SK-N-SH treated with all-trans-retinoic acid at 6 μM for 48 hours (cell line): Measurements from ENCODE around the gene AGPAT3.

Experiments used
- ATAC-seq: fragments of 200-7000 bp; cut with Tn5 transposase; 3 replicates; pipeline ENCODE4 v1.9.1; 2020; ENCODE audit warnings: mild to moderate bottlenecking, moderate library complexity
- BACH2 ChIP-seq: fragments of 250-450 bp; sonication (Bioruptor Pico); IDR thresholded peaks from 2 replicates; pipeline ENCODE4 v1.9.0; 2021; ENCODE audit warnings: mild to moderate bottlenecking, borderline replicate concordance
- CSDC2 ChIP-seq: fragments of 250-450 bp; sonication (Bioruptor Pico); IDR thresholded peaks from 2 replicates; pipeline ENCODE4 v1.5.0; 2020; ENCODE audit warnings: mild to moderate bottlenecking, moderate library complexity
- ESRRG ChIP-seq: fragments of 250-450 bp; sonication (Bioruptor Pico); IDR thresholded peaks from 2 replicates; pipeline ENCODE4 v1.6.1; 2021; ENCODE audit warnings: mild to moderate bottlenecking
- GLIS3 ChIP-seq: fragments of 250-450 bp; sonication (Bioruptor Pico); IDR thresholded peaks from 2 replicates; pipeline ENCODE4 v1.5.0; 2020; ENCODE audit warnings: mild to moderate bottlenecking, moderate library complexity
- ISL1 ChIP-seq: fragments of 250-450 bp; sonication (Bioruptor Pico); IDR thresholded peaks from 2 replicates; pipeline ENCODE4 v2.1.2; 2022; ENCODE audit warnings: mild to moderate bottlenecking, moderate library complexity
- OSR1 ChIP-seq: fragments of 250-450 bp; sonication (Bioruptor Pico); IDR thresholded peaks from 2 replicates; pipeline ENCODE4 v1.8.0; 2022; ENCODE audit warnings: moderate library complexity, mild to moderate bottlenecking, inconsistent platforms
- PPARA ChIP-seq: fragments of 250-450 bp; sonication (Bioruptor Pico); IDR thresholded peaks from 2 replicates; pipeline ENCODE4 v1.5.0; 2020; ENCODE audit warnings: mild to moderate bottlenecking, borderline replicate concordance
- RARB ChIP-seq: fragments of 250-450 bp; sonication (Bioruptor Pico); IDR thresholded peaks from 2 replicates; pipeline ENCODE4 v1.8.0; 2021; ENCODE audit warnings: mild to moderate bottlenecking, moderate library complexity
- SNAI2 ChIP-seq: fragments of 250-450 bp; sonication (Bioruptor Pico); IDR thresholded peaks from 2 replicates; pipeline ENCODE4 v1.5.0; 2020; ENCODE audit warnings: mild to moderate bottlenecking, moderate library complexity
- TCF4 ChIP-seq: fragments of 250-450 bp; sonication (Bioruptor Pico); IDR thresholded peaks from 2 replicates; pipeline ENCODE4 v1.8.0; 2021; ENCODE audit warnings: mild to moderate bottlenecking, moderate library complexity, borderline replicate concordance
- TOX ChIP-seq: fragments of 250-450 bp; sonication (Bioruptor Pico); IDR thresholded peaks from 2 replicates; pipeline ENCODE4 v1.8.0; 2021; ENCODE audit warnings: mild to moderate bottlenecking, moderate library complexity, borderline replicate concordance
- ZC3H10 ChIP-seq: fragments of 250-450 bp; sonication (Bioruptor Pico); IDR thresholded peaks from 2 replicates; pipeline ENCODE4 v1.5.1; 2021; ENCODE audit warnings: mild to moderate bottlenecking, moderate library complexity
- ZFP3 ChIP-seq: fragments of 250-450 bp; sonication (Bioruptor Pico); IDR thresholded peaks from 2 replicates; pipeline ENCODE4 v1.5.0; 2020; ENCODE audit warnings: mild to moderate bottlenecking, moderate library complexity
- ZFP30 ChIP-seq: fragments of 450-650 bp; formaldehyde crosslinking; IDR thresholded peaks from 2 replicates; pipeline ENCODE4 v1.5.0; 2022; ENCODE audit warnings: mild to moderate bottlenecking, moderate library complexity
- ZNF565 ChIP-seq: fragments of 450-650 bp; formaldehyde crosslinking; conservative IDR thresholded peaks from 2 replicates; pipeline ENCODE4 v1.5.0; 2020; ENCODE audit warnings: low read depth, mild to moderate bottlenecking, moderate library complexity
- ZNF8 ChIP-seq: fragments of 450-650 bp; formaldehyde crosslinking; IDR thresholded peaks from 2 replicates; pipeline ENCODE4 v1.5.0; 2020; ENCODE audit warnings: mild to moderate bottlenecking, moderate library complexity
- TF ChIP-seq, protein P1 (sequence below): fragments of 250-450 bp; sonication (Bioruptor Pico); IDR thresholded peaks from 2 replicates; pipeline ENCODE4 v1.5.1; 2020; ENCODE audit warnings: low read depth, mild to moderate bottlenecking, moderate library complexity
- TF ChIP-seq, protein P2 (sequence below): fragments of 250-450 bp; sonication (Bioruptor Pico); IDR thresholded peaks from 2 replicates; pipeline ENCODE4 v1.8.0; 2020; ENCODE audit warnings: mild to moderate bottlenecking, moderate library complexity, borderline replicate concordance
- TF ChIP-seq, protein P3 (sequence below): fragments of 250-450 bp; sonication (Bioruptor Pico); IDR thresholded peaks from 2 replicates; pipeline ENCODE4 v1.8.0; 2021; ENCODE audit warnings: low read depth, mild to moderate bottlenecking, moderate library complexity, borderline replicate concordance
- TF ChIP-seq, protein P4 (sequence below): fragments of 250-450 bp; sonication (Bioruptor Pico); IDR thresholded peaks from 2 replicates; pipeline ENCODE4 v1.5.1; 2021; ENCODE audit warnings: mild to moderate bottlenecking, moderate library complexity
- TF ChIP-seq, protein P5 (sequence below): fragments of 250-450 bp; sonication (Bioruptor Pico); IDR thresholded peaks from 2 replicates; pipeline ENCODE4 v1.5.0; 2020; ENCODE audit warnings: mild to moderate bottlenecking, moderate library complexity

Gene AGPAT3

DNA sequence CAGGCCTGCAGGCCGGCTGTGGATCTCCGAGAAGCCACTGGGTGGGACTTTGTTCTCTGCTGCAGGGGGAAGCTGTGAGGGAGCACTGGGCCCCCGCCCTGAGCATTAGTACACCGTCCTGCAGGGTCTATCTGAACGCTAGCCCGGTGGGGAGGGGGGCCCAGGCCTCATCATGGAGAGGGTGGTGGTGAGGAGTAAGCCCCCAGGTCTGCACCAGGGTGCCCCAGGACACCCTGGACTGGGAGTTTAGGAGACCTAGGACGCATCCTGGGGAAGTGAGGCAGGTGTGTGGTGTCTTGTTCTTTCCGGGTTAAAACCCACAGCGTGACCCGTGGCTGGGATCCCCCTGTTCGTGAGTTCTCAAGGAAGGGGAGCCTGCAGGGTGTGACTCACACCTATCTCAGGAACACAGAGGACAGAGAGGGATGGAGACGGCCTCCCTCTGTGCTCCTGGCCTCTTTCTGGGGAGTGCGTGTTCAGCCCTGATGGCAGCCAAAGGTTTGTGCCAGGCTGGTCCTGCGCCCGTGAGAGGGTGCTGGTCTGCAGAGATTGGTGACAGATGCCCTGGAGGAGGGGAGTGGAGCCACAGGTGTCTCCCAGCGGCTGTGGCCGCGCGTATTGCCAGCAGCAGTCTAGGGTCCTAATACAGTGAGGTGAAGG, 44.8 kb downstream of the AGPAT3 start:
- TF ChIP-seq ZFP30 (CRISPR knock-in tag) (no peak), BACH2 (CRISPR knock-in tag) (no peak), PPARA (no peak), ISL1 (CRISPR knock-in tag) (no peak), RARB (CRISPR knock-in tag) (no peak)
- TF ChIP-seq, protein P1, sequence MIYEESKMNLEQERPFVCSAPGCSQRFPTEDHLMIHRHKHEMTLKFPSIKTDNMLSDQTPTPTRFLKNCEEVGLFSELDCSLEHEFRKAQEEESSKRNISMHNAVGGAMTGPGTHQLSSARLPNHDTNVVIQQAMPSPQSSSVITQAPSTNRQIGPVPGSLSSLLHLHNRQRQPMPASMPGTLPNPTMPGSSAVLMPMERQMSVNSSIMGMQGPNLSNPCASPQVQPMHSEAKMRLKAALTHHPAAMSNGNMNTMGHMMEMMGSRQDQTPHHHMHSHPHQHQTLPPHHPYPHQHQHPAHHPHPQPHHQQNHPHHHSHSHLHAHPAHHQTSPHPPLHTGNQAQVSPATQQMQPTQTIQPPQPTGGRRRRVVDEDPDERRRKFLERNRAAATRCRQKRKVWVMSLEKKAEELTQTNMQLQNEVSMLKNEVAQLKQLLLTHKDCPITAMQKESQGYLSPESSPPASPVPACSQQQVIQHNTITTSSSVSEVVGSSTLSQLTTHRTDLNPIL (CRISPR knock-in tag), result no peak
- ATAC-seq, result no peak

DNA sequence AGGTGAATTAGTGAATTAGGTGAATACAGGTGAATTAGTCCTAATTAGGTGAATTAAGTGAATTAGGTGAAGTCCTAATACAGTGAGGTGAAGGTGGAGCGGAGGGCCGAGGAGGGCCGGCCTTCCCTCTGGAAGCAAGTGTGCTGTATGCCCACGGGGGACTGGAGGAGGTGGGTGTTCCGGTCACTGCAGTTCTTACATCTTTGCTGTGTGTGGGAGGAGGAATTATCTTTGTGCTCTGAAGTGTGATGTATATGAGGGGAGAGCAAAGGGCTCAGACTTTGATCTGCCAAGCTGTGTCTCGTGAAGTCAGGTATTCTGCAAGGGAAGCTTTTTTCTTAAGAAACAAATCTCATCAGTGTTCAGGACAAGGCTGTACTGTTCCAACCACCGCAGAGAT, 45.4 kb downstream of the AGPAT3 start:
- no peak for ATAC-seq

DNA sequence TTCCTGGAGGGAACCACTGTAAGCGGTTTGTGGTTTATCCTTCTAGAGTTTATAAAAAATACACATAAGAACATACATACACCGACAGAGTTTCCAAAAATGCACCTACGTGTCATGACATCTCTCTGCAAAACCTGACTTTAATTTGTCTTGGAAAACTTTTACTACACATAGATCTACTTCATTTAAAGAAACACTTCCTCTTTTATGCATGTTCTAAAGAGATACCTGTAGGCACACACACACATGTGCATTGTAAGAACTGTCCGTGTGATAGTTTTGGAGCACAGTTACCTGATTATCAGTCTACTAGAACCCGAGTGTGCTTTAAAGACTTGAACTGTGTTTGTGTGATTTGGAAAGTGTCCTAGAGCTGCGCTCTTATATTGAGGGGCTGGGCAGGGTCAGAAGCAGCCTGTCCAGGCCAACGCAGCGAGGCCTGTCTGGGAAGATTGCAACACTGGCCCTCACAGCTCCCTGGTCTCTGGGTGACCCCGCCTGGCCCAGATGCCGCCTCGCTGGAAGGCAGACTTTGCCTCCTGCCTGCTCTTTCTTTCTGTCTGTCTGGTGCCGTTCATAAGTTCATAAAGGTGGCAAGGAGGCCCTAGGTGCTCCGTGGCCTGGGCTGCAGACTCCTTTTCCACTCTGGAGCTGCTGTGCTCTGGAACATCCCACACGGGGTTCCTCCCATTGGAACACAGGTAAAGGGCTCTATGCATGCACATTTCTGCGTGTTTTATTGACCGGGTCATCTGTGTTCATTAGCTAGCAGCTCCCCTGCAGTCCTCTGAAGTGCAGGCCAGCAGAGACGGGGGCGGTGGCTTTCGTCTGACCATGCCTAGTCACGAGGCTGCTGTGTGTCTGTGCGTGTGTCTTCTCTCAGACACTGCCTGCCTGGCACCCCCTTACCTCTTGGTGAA, 46.3 kb downstream of the AGPAT3 start:
- ATAC-seq, result no peak
- TF ChIP-seq TOX (CRISPR knock-in tag), result no peak
- no peak for TF ChIP-seq OSR1 (CRISPR knock-in tag)
- TF ChIP-seq, protein P2, sequence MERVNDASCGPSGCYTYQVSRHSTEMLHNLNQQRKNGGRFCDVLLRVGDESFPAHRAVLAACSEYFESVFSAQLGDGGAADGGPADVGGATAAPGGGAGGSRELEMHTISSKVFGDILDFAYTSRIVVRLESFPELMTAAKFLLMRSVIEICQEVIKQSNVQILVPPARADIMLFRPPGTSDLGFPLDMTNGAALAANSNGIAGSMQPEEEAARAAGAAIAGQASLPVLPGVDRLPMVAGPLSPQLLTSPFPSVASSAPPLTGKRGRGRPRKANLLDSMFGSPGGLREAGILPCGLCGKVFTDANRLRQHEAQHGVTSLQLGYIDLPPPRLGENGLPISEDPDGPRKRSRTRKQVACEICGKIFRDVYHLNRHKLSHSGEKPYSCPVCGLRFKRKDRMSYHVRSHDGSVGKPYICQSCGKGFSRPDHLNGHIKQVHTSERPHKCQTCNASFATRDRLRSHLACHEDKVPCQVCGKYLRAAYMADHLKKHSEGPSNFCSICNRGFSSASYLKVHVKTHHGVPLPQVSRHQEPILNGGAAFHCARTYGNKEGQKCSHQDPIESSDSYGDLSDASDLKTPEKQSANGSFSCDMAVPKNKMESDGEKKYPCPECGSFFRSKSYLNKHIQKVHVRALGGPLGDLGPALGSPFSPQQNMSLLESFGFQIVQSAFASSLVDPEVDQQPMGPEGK (CRISPR knock-in tag), result no peak
- no peak for TF ChIP-seq PPARA
- TF ChIP-seq, protein P3, sequence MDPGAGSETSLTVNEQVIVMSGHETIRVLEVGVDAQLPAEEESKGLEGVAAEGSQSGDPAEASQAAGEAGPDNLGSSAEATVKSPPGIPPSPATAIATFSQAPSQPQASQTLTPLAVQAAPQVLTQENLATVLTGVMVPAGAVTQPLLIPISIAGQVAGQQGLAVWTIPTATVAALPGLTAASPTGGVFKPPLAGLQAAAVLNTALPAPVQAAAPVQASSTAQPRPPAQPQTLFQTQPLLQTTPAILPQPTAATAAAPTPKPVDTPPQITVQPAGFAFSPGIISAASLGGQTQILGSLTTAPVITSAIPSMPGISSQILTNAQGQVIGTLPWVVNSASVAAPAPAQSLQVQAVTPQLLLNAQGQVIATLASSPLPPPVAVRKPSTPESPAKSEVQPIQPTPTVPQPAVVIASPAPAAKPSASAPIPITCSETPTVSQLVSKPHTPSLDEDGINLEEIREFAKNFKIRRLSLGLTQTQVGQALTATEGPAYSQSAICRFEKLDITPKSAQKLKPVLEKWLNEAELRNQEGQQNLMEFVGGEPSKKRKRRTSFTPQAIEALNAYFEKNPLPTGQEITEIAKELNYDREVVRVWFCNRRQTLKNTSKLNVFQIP (CRISPR knock-in tag), result no peak
- no peak for TF ChIP-seq ZFP3
- TF ChIP-seq, protein P4, sequence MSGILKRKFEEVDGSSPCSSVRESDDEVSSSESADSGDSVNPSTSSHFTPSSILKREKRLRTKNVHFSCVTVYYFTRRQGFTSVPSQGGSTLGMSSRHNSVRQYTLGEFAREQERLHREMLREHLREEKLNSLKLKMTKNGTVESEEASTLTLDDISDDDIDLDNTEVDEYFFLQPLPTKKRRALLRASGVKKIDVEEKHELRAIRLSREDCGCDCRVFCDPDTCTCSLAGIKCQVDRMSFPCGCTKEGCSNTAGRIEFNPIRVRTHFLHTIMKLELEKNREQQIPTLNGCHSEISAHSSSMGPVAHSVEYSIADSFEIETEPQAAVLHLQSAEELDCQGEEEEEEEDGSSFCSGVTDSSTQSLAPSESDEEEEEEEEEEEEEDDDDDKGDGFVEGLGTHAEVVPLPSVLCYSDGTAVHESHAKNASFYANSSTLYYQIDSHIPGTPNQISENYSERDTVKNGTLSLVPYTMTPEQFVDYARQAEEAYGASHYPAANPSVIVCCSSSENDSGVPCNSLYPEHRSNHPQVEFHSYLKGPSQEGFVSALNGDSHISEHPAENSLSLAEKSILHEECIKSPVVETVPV (CRISPR knock-in tag), result no peak
- TF ChIP-seq ISL1 (CRISPR knock-in tag), result no peak
- TF ChIP-seq ZC3H10 (CRISPR knock-in tag), result no peak
- TF ChIP-seq ZNF565 (CRISPR knock-in tag), result no peak
- TF ChIP-seq TCF4 (CRISPR knock-in tag), result no peak
- no peak for TF ChIP-seq SNAI2 (CRISPR knock-in tag)
- no peak for TF ChIP-seq BACH2 (CRISPR knock-in tag)
- no peak for TF ChIP-seq ZFP30 (CRISPR knock-in tag)
- no peak for TF ChIP-seq ZNF8
- no peak for TF ChIP-seq ESRRG (CRISPR knock-in tag)

More for the DNA sequence above, 45.4 kb downstream of the AGPAT3 start:
- no peak for TF ChIP-seq CSDC2 (CRISPR knock-in tag)
- TF ChIP-seq GLIS3, result no peak
- TF ChIP-seq ZNF8, result no peak
- no peak for TF ChIP-seq SNAI2 (CRISPR knock-in tag)
- no peak for TF ChIP-seq ZFP30 (CRISPR knock-in tag)
- TF ChIP-seq, protein P5, sequence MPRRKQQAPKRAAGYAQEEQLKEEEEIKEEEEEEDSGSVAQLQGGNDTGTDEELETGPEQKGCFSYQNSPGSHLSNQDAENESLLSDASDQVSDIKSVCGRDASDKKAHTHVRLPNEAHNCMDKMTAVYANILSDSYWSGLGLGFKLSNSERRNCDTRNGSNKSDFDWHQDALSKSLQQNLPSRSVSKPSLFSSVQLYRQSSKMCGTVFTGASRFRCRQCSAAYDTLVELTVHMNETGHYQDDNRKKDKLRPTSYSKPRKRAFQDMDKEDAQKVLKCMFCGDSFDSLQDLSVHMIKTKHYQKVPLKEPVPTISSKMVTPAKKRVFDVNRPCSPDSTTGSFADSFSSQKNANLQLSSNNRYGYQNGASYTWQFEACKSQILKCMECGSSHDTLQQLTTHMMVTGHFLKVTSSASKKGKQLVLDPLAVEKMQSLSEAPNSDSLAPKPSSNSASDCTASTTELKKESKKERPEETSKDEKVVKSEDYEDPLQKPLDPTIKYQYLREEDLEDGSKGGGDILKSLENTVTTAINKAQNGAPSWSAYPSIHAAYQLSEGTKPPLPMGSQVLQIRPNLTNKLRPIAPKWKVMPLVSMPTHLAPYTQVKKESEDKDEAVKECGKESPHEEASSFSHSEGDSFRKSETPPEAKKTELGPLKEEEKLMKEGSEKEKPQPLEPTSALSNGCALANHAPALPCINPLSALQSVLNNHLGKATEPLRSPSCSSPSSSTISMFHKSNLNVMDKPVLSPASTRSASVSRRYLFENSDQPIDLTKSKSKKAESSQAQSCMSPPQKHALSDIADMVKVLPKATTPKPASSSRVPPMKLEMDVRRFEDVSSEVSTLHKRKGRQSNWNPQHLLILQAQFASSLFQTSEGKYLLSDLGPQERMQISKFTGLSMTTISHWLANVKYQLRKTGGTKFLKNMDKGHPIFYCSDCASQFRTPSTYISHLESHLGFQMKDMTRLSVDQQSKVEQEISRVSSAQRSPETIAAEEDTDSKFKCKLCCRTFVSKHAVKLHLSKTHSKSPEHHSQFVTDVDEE (CRISPR knock-in tag), result no peak
- TF ChIP-seq, all 23 proteins: peak for 0
